ENCODE results near the gene ASCC2. TPM values are rescaled to one million over a fixed set of nuclear protein-coding genes. Genes with fewer than 3 reads are reported as not detected.

ASCC2 gene
- polyA plus RNA-seq, 3 donors = 36.7 to 43.0 (median 39.6) TPM

GRCh38 chr22:29821291-29822016, 16.6 kb downstream of the ASCC2 start:
- DNase-seq (ENCODE audit: low read depth in 3 of 3, low spot score in 2 of 3) = no peak

- no peak for DNase-seq (ENCODE audit: low read depth in 3 of 3, low spot score in 2 of 3)
These were observed 17.1 kb downstream of the ASCC2 start for GRCh38 chr22:29820961-29821290.

- no peak for DNase-seq (ENCODE audit: low read depth in 3 of 3, low spot score in 2 of 3)
These were observed 18.6 kb downstream of the ASCC2 start for GRCh38 chr22:29819501-29819900.

GRCh38 chr22:29817724-29818123, 20.4 kb downstream of the ASCC2 start:
- DNase-seq (ENCODE audit: low read depth in 3 of 3, low spot score in 2 of 3) = no peak

GRCh38 chr22:29816980-29817379, 21.1 kb downstream of the ASCC2 start:
- DNase-seq (ENCODE audit: low read depth in 3 of 3, low spot score in 2 of 3) = no peak

GRCh38 chr22:29816539-29816938, 21.5 kb downstream of the ASCC2 start:
- no peak for DNase-seq (ENCODE audit: low read depth in 3 of 3, low spot score in 2 of 3)

- no peak for DNase-seq (ENCODE audit: low read depth in 3 of 3, low spot score in 2 of 3)
These were observed 21.9 kb downstream of the ASCC2 start for GRCh38 chr22:29816128-29816527.

- DNase-seq (ENCODE audit: low read depth in 3 of 3, low spot score in 2 of 3) = no peak
These were observed 22.5 kb downstream of the ASCC2 start for GRCh38 chr22:29815580-29815979.

GRCh38 chr22:29814003-29814402, 24.1 kb downstream of the ASCC2 start:
- DNase-seq (ENCODE audit: low read depth in 3 of 3, low spot score in 2 of 3) = no peak

- no peak for DNase-seq (ENCODE audit: low read depth in 3 of 3, low spot score in 2 of 3)
These were observed 24.5 kb downstream of the ASCC2 start for GRCh38 chr22:29813563-29813962.

GRCh38 chr22:29813126-29813525, 24.9 kb downstream of the ASCC2 start:
- DNase-seq (ENCODE audit: low read depth in 3 of 3, low spot score in 2 of 3) = no peak

GRCh38 chr22:29811377-29811776, 26.7 kb downstream of the ASCC2 start:
- no peak for DNase-seq (ENCODE audit: low read depth in 3 of 3, low spot score in 2 of 3)

GRCh38 chr22:29810216-29810615, 27.9 kb downstream of the ASCC2 start:
- no peak for DNase-seq (ENCODE audit: low read depth in 3 of 3, low spot score in 2 of 3)

GRCh38 chr22:29806196-29806595, 31.9 kb downstream of the ASCC2 start:
- DNase-seq (ENCODE audit: low read depth in 3 of 3, low spot score in 2 of 3) = no peak

GRCh38 chr22:29804985-29805384, 33.1 kb downstream of the ASCC2 start:
- DNase-seq (ENCODE audit: low read depth in 3 of 3, low spot score in 2 of 3) = no peak

- no peak for DNase-seq (ENCODE audit: low read depth in 3 of 3, low spot score in 2 of 3)
These were observed 34.9 kb downstream of the ASCC2 start for GRCh38 chr22:29803190-29803589.

- no peak for DNase-seq (ENCODE audit: low read depth in 3 of 3, low spot score in 2 of 3)
These were observed 36.3 kb downstream of the ASCC2 start for GRCh38 chr22:29801796-29802195.

GRCh38 chr22:29801153-29801552, 36.9 kb downstream of the ASCC2 start:
- no peak for DNase-seq (ENCODE audit: low read depth in 3 of 3, low spot score in 2 of 3)

GRCh38 chr22:29799217-29799680, 38.8 kb downstream of the ASCC2 start:
- DNase-seq (ENCODE audit: low read depth in 3 of 3, low spot score in 2 of 3) = no peak

GRCh38 chr22:29798801-29799200, 39.3 kb downstream of the ASCC2 start:
- no peak for DNase-seq (ENCODE audit: low read depth in 3 of 3, low spot score in 2 of 3)

GRCh38 chr22:29798318-29798717, 39.8 kb downstream of the ASCC2 start:
- DNase-seq (ENCODE audit: low read depth in 3 of 3, low spot score in 2 of 3) = no peak

GRCh38 chr22:29797351-29797750, 40.7 kb downstream of the ASCC2 start:
- DNase-seq (ENCODE audit: low read depth in 3 of 3, low spot score in 2 of 3) = no peak

- DNase-seq (ENCODE audit: low read depth in 3 of 3, low spot score in 2 of 3) = no peak
These were observed 42.4 kb downstream of the ASCC2 start for GRCh38 chr22:29795663-29796062.
